Activated T-cell treated with anti-CD3 and anti-CD28 coated beads for 48 hours (primary cell): Measurements from ENCODE around the gene EVX2.

Experiments
- DNase-seq: peaks from one replicate; pipeline ENCODE4 v3.0.0-alpha.2; 2020; ENCODE audit warnings: low read depth

Gene EVX2

GRCh38 chr2:176066645-176067588 is 16.8 kb downstream of the EVX2 start:
- DNase-seq = no peak

DNA sequence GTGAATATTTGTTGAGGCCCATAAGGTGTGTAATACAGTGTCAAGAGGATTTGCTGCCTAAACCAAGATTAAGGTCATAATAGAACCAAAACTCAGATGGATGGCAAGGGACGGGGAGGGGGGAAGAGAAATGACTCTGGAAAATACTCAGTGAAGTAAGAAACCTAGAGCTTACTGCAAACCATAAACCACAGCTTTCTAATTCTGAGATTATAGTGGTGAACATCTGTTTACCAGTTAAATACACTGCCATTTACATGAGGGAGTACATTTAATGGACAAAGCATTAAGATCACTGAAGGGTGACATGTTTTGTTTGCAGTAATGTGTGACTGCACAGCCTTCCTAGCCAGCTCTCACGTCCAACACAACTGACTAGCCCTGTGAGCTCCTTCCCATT is 19.8 kb downstream of the EVX2 start:
- DNase-seq = no peak

- DNase-seq = no peak
These were observed 27.4 kb downstream of the EVX2 start for GRCh38 chr2:176056406-176056805.

- DNase-seq = no peak
These were observed 44.4 kb downstream of the EVX2 start for GRCh38 chr2:176039375-176039774.

DNA sequence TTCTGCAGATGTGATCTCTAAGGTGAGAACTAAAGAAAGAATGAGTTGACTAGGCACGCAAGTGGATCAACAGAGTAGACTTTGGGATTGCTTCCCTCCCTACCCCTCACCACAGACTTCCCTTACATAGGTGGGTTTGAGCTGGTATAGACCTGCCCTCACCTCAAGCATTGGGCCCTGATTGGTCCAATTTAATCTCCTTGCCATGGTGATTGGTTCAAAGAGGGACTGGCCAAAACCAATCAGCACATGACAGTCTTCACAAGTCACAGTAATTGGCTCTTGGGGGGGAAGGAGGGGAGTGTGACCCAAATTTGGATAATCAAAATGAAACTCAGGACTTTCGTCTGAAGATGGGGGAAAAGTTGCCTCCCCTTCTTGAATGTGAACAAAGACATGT is 45.1 kb downstream of the EVX2 start:
- DNase-seq = no peak

- no peak for DNase-seq
These were observed 48.6 kb downstream of the EVX2 start for GRCh38 chr2:176035013-176035691.

DNA sequence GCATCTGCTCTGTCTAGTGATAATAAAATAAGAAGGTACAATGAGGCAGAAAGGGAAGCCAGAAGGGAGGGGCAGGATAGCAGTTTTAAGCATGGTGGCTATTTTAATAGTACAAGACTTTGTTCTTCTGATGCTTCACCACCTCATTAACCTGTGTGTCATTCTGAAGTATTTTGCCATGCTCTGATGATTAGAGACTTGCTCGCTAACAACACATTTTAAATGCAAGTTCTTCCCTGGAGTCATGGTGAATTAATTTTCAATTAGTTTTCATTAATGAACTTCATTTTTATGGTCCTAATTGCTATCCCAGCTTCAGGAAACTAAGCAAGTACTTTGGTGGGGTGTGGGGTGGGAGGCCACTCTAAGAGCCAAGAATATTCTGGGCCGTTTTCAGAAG is 56.0 kb downstream of the EVX2 start:
- no peak for DNase-seq
